ENCODE results near the gene PRND.

PRND gene

GRCh38 chr20:4699957-4700356 lies 21.8 kb upstream of the PRND start:
- no peak for TF ChIP-seq USF1 (IDR thresholded peaks at IDR 0.05)

DNA sequence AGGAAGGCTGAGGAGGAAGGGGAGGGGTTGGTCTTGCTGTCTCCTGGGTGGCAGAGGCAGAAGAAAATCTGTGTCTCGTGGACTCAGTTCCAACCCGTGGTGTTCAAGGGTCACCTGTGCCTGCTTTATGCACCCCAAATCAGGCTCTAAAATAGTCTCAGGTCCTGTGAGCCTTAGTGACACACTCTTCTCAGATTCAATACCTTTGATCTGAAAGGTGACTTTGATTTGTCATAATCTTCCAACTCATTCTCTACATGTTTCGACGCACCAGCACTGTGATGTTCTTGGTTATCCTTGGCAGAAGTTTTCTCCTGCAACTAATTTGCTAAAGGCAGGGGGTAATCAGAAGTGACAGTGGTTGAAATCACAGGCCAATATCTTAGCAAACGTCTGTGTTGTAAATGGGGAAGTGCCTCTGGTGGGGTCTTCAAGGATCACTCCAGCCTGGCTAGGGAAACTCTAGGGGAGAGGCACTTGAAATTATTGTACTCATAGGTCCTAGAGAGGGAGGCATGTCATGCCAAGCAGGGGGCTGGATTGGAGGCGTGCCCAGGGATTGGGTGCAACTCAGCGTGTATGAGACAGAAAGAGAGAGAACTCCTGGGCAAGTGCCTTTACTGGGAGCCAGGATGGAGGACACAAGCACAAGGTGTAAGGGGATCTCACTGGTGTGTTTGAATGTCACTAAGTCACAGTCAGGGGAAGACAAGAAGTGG lies 19.0 kb upstream of the PRND start:
- TF ChIP-seq CREB1 (IDR thresholded peaks at IDR 0.05; ENCODE audit: low read depth) (no peak), USF1 (IDR thresholded peaks at IDR 0.05) (no peak), CEBPB (IDR thresholded peaks at IDR 0.05) (no peak), NFIC (IDR thresholded peaks at IDR 0.05) (no peak), EGR1 (IDR thresholded peaks at IDR 0.05) (no peak), YY1 (IDR thresholded peaks at IDR 0.05; ENCODE audit: low read depth) (no peak), ZBTB7A (IDR thresholded peaks at IDR 0.05; ENCODE audit: low read depth) (no peak), TEAD4 (IDR thresholded peaks at IDR 0.05) (no peak), RAD21 (IDR thresholded peaks at IDR 0.05; ENCODE audit: low read depth) (no peak), REST (IDR thresholded peaks at IDR 0.05; ENCODE audit: low read depth) (no peak)

- TF ChIP-seq, protein P1, sequence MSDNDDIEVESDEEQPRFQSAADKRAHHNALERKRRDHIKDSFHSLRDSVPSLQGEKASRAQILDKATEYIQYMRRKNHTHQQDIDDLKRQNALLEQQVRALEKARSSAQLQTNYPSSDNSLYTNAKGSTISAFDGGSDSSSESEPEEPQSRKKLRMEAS (IDR thresholded peaks at IDR 0.05), result no peak
- no peak for TF ChIP-seq TAF1 (IDR thresholded peaks at IDR 0.05; ENCODE audit: low read depth)
- no peak for TF ChIP-seq CEBPB (IDR thresholded peaks at IDR 0.05)
- TF ChIP-seq NFIC (IDR thresholded peaks at IDR 0.05), result no peak
- no peak for TF ChIP-seq TEAD4 (IDR thresholded peaks at IDR 0.05)
- TF ChIP-seq RAD21 (IDR thresholded peaks at IDR 0.05; ENCODE audit: low read depth), result no peak
- TF ChIP-seq EP300 (IDR thresholded peaks at IDR 0.05; ENCODE audit: borderline replicate concordance), result no peak
- no peak for TF ChIP-seq USF1 (IDR thresholded peaks at IDR 0.05)
- no peak for TF ChIP-seq YY1 (IDR thresholded peaks at IDR 0.05; ENCODE audit: low read depth)
- no peak for TF ChIP-seq CREB1 (IDR thresholded peaks at IDR 0.05; ENCODE audit: low read depth)
- no peak for TF ChIP-seq TCF12 (IDR thresholded peaks at IDR 0.05; ENCODE audit: low read depth)
These were observed 18.4 kb upstream of the PRND start for GRCh38 chr20:4703281-4703676.

- TF ChIP-seq NFIC (IDR thresholded peaks at IDR 0.05) (no peak), TCF12 (IDR thresholded peaks at IDR 0.05; ENCODE audit: low read depth) (no peak), EP300 (IDR thresholded peaks at IDR 0.05; ENCODE audit: borderline replicate concordance) (no peak), CEBPB (IDR thresholded peaks at IDR 0.05) (no peak), RAD21 (IDR thresholded peaks at IDR 0.05; ENCODE audit: low read depth) (no peak), REST (IDR thresholded peaks at IDR 0.05; ENCODE audit: low read depth) (no peak), ZBTB7A (IDR thresholded peaks at IDR 0.05; ENCODE audit: low read depth) (no peak), YY1 (IDR thresholded peaks at IDR 0.05; ENCODE audit: low read depth) (no peak), EGR1 (IDR thresholded peaks at IDR 0.05) (no peak), TAF1 (IDR thresholded peaks at IDR 0.05; ENCODE audit: low read depth) (no peak), FOXM1 (IDR thresholded peaks at IDR 0.05; ENCODE audit: borderline replicate concordance, low read depth) (no peak), CREB1 (IDR thresholded peaks at IDR 0.05; ENCODE audit: low read depth) (no peak), USF1 (IDR thresholded peaks at IDR 0.05) (no peak), TEAD4 (IDR thresholded peaks at IDR 0.05) (no peak)
- TF ChIP-seq, protein P1 (IDR thresholded peaks at IDR 0.05), result no peak
These were observed 13.7 kb upstream of the PRND start for GRCh38 chr20:4708036-4708435.

- TF ChIP-seq FOXM1 (IDR thresholded peaks at IDR 0.05; ENCODE audit: borderline replicate concordance, low read depth), result no peak
- no peak for TF ChIP-seq USF1 (IDR thresholded peaks at IDR 0.05)
- TF ChIP-seq YY1 (IDR thresholded peaks at IDR 0.05; ENCODE audit: low read depth), result no peak
- TF ChIP-seq EP300 (IDR thresholded peaks at IDR 0.05; ENCODE audit: borderline replicate concordance), result no peak
- TF ChIP-seq CEBPB (IDR thresholded peaks at IDR 0.05), result no peak
- no peak for TF ChIP-seq RAD21 (IDR thresholded peaks at IDR 0.05; ENCODE audit: low read depth)
- TF ChIP-seq TCF12 (IDR thresholded peaks at IDR 0.05; ENCODE audit: low read depth), result no peak
- no peak for TF ChIP-seq TEAD4 (IDR thresholded peaks at IDR 0.05)
- TF ChIP-seq ZBTB7A (IDR thresholded peaks at IDR 0.05; ENCODE audit: low read depth), result no peak
- TF ChIP-seq CREB1 (IDR thresholded peaks at IDR 0.05; ENCODE audit: low read depth), result no peak
- no peak for TF ChIP-seq EGR1 (IDR thresholded peaks at IDR 0.05)
- no peak for TF ChIP-seq TAF1 (IDR thresholded peaks at IDR 0.05; ENCODE audit: low read depth)
- no peak for TF ChIP-seq REST (IDR thresholded peaks at IDR 0.05; ENCODE audit: low read depth)
- TF ChIP-seq, protein P1 (IDR thresholded peaks at IDR 0.05), result no peak
- no peak for TF ChIP-seq NFIC (IDR thresholded peaks at IDR 0.05)
These were observed 12.9 kb upstream of the PRND start for GRCh38 chr20:4708856-4709255.

Data from Ishikawa (cell line).